ENCODE data around the gene EVI5L. TPM values are rescaled to one million over a fixed set of nuclear protein-coding genes. Genes with fewer than 3 reads are reported as not detected.

EVI5L gene
- total and polyA plus RNA-seq, 3 donors from 2014 or later = 45.8 to 69.3 (median 68.9) TPM

- no peak for DNase-seq
- H3K27ac ChIP-seq = no peak overlapping the region
- intact Hi-C loops (cut with DNase I; ENCODE audit: low total_unique reads) = no loop called here
- TF ChIP-seq CTCF (IDR thresholded peaks at IDR 0.05) (no peak), POLR2A (IDR thresholded peaks at IDR 0.05) (no peak)
- H3K36me3 ChIP-seq (ENCODE audit: low read depth, missing control alignments) = no peaks in the 10 kb centered on the region
- H3K4me1 ChIP-seq = peaks cover 1% of the 10 kb centered on the region
- WGBS, 2 donors = 54 to 72% methylated on average over 13 to 53 of the region's 83 CpGs
- no peaks in the 10 kb centered on the region for H3K9me3 ChIP-seq
- no peaks in the 10 kb centered on the region for H3K27me3 ChIP-seq
- H3K4me3 ChIP-seq = peak overlapping the region in 1 of 2 donors; percentile 39
Observed at GRCh38 chr19:7863157-7863970, 33.3 kb downstream of the EVI5L start.

DNA sequence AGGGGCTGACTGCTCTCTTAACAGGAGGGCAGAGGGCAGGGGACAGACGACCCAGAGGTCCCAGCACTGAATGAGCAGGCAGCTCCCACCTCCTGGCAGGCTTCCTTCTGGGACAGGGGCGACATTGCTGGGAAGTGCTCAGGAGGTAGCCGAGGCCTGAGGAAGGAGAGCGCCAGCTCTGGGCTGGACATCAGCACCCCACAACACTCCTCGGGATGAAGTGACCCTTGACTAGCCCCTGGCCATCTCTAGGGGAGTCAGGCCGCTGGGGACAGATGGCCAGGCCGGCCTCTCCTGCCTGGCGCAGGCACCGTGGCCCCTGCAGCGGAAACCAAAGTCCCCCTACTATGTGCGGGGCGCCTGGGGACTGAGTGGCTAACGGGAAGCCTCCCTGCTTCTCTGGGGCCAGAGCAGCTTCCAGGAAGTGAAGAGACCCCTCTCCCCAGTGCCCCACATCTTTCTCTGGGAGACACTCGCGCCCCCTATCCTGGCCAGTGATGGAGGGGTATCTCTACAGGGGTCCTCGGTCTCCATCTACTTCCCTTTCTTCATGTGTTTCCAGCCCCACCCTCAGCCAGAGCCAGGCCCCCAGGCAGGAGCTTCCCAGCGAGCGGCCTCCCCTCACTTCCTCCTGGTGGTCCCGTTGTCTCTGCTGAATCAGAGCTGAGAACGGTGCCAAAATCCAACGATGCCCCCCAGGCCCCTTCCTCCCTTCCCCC lies 34.1 kb downstream of the EVI5L start:
- no peak overlapping the region for H3K4me3 ChIP-seq
- H3K9me3 ChIP-seq = no peaks in the 10 kb centered on the region
- no peaks in the 10 kb centered on the region for H3K36me3 ChIP-seq (ENCODE audit: low read depth, missing control alignments)
- WGBS, 2 donors = 83 to 84% methylated on average over 8 to 21 of the region's 21 CpGs
- peaks cover 7% of the 10 kb centered on the region for H3K4me1 ChIP-seq
- H3K27me3 ChIP-seq = no peaks in the 10 kb centered on the region
- DNase-seq = no peak
- intact Hi-C loops (cut with DNase I; ENCODE audit: low total_unique reads) = no loop called here
- no peak overlapping the region for H3K27ac ChIP-seq
- no peak for TF ChIP-seq POLR2A (IDR thresholded peaks at IDR 0.05)
- no peak for TF ChIP-seq CTCF (IDR thresholded peaks at IDR 0.05)

- 78 to 85% methylated on average over 18 of the region's 18 CpGs for WGBS, 2 donors
- no peak overlapping the region for H3K27ac ChIP-seq
- no peak for TF ChIP-seq POLR2A (IDR thresholded peaks at IDR 0.05)
- TF ChIP-seq CTCF (IDR thresholded peaks at IDR 0.05) = no peak
- intact Hi-C loops (cut with DNase I; ENCODE audit: low total_unique reads) = no loop called here
- H3K4me3 ChIP-seq = no peak overlapping the region
- no peaks in the 10 kb centered on the region for H3K9me3 ChIP-seq
- no peaks in the 10 kb centered on the region for H3K27me3 ChIP-seq
- no peaks in the 10 kb centered on the region for H3K36me3 ChIP-seq (ENCODE audit: low read depth, missing control alignments)
- no peak for DNase-seq
- H3K4me1 ChIP-seq = peaks cover 7% of the 10 kb centered on the region
Observed at GRCh38 chr19:7864690-7865074, 34.7 kb downstream of the EVI5L start.

GRCh38 chr19:7865262-7865911 lies 35.4 kb downstream of the EVI5L start:
- H3K27ac ChIP-seq = no peak overlapping the region
- H3K27me3 ChIP-seq = no peaks in the 10 kb centered on the region
- no peaks in the 10 kb centered on the region for H3K36me3 ChIP-seq (ENCODE audit: low read depth, missing control alignments)
- intact Hi-C loops (cut with DNase I; ENCODE audit: low total_unique reads) = no loop called here
- TF ChIP-seq CTCF (IDR thresholded peaks at IDR 0.05) = no peak
- no peak for TF ChIP-seq POLR2A (IDR thresholded peaks at IDR 0.05)
- DNase-seq = no peak
- H3K4me3 ChIP-seq = no peak overlapping the region
- peaks cover 7% of the 10 kb centered on the region for H3K4me1 ChIP-seq
- H3K9me3 ChIP-seq = no peaks in the 10 kb centered on the region
- 51 to 64% methylated on average over 10 of the region's 10 CpGs for WGBS, 2 donors
